ENCODE data around the gene SLC6A9. TPM values are rescaled to one million over a fixed set of nuclear protein-coding genes. Genes with fewer than 3 reads are reported as not detected.

The SLC6A9 gene
- total and polyA plus RNA-seq, 4 donors: 0.57 to 47.7 (median 3.6) TPM

- peaks cover 0 to 10% (median 2%) of the 10 kb centered on the region in 4 donors for H3K4me1 ChIP-seq (ENCODE audit: control insufficient read depth in 4 of 4, insufficient read depth in 4 of 4, low read length in 3 of 4)
- DNase-seq (ENCODE audit: low spot score): no peak
- no peak overlapping the region for H3K9ac ChIP-seq (ENCODE audit: low read depth in 1 of 2, low read length in 2 of 2)
- H3K9me3 ChIP-seq (ENCODE audit: control insufficient read depth in 4 of 4, low read length in 3 of 4): no peaks in the 10 kb centered on the region
- 90% methylated on average over 21 of the region's 21 CpGs for WGBS
- no peak overlapping the region for H3K27ac ChIP-seq (ENCODE audit: low read depth in 1 of 2, low read length in 2 of 2)
- TF ChIP-seq MAX (IDR thresholded peaks at IDR 0.05) (no peak), EGR1 (IDR thresholded peaks at IDR 0.05; ENCODE audit: low read depth in 2 of 2) (no peak), REST (IDR thresholded peaks at IDR 0.05) (no peak), GABPA (IDR thresholded peaks at IDR 0.05 in 1 of 2, conservative IDR thresholded peaks at IDR 0.05 in 1 of 2) (no peak), ZBTB33 (IDR thresholded peaks at IDR 0.05) (no peak), FOXA2 (IDR thresholded peaks at IDR 0.05) (no peak), FOXA1 (IDR thresholded peaks at IDR 0.05) (no peak), RXRA (IDR thresholded peaks at IDR 0.05) (no peak), CTCF (IDR thresholded peaks at IDR 0.05; ENCODE audit: low read depth, low read length, missing input control) (no peak), ATF3 (IDR thresholded peaks at IDR 0.05) (no peak), NR2F2 (IDR thresholded peaks at IDR 0.05) (no peak), YY1 (IDR thresholded peaks at IDR 0.05) (no peak), RAD21 (IDR thresholded peaks at IDR 0.05) (no peak), JUND (IDR thresholded peaks at IDR 0.05) (no peak), TAF1 (conservative IDR thresholded peaks at IDR 0.05) (no peak), SP1 (IDR thresholded peaks at IDR 0.05) (no peak), HNF4A (conservative IDR thresholded peaks at IDR 0.05) (no peak)
- no peaks in the 10 kb centered on the region for H3K27me3 ChIP-seq (ENCODE audit: control insufficient read depth in 4 of 4, insufficient read depth in 4 of 4, low read length in 3 of 4)
- H3K36me3 ChIP-seq (ENCODE audit: control insufficient read depth in 4 of 4, insufficient read depth in 3 of 4, low read depth in 1 of 4, low read length in 3 of 4): no peaks in the 10 kb centered on the region
- no peak overlapping the region for H3K4me3 ChIP-seq (ENCODE audit: low read depth in 1 of 3, low read length in 3 of 3)
These were observed 35.1 kb downstream of the SLC6A9 start for GRCh38 chr1:43995984-43996732.

Data from liver (tissue), 9 donors.